ENCODE data around the gene ORAI2. TPM values are rescaled to one million over a fixed set of nuclear protein-coding genes. Genes with fewer than 3 reads are reported as not detected.
"Not testable (repeated sequence)": the region's sequence is repeated elsewhere in the genome, so short reads cannot be mapped to it uniquely, and the experiment has no call there.

ORAI2 gene
- total and polyA plus RNA-seq, 3 experiments from 2014 or later, result 47.7 to 68.9 (median 66.9) TPM

DNA sequence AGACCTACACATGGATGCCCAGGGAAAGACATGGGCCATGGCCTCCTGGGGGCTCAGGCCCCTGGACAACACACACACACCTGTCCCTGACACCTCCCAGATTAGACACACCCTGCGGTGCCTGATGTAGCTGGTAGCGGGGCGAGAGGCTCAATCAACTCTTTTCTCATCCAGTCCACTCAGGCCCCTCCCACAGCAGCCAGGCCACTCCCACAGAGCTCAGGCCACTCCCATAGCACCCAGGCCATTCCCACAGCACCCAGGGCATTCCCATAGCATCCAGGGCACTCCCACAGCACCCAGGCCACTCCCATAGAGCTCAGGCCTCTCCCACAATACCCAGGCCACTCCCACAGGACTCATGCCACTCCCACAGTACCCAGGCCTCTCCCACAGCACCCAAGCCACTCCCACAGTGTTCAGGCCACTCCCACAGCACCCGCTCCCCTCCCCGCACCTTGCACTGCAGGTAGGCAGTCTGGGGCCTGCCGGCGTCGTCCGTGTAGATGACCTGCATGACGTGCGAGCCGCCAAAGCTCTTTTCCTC is 57.2 kb downstream of the ORAI2 start:
- POLR2A ChIA-PET; H3K9me3 Mint-ChIP-seq; H3K36me3 Mint-ChIP-seq; H3K27me3 Mint-ChIP-seq; H3K27ac Mint-ChIP-seq; CTCF ChIA-PET; H3K27me3 ChIP-seq (ENCODE audit: insufficient read depth, low read length, poor library complexity, severe bottlenecking); H3K4me3 Mint-ChIP-seq; H3K4me3 ChIP-seq (ENCODE audit: low read length); H3K4me1 Mint-ChIP-seq; H3K9me3 ChIP-seq (ENCODE audit: low read length); H3K4me1 ChIP-seq (ENCODE audit: insufficient read depth, low read length); H3K36me3 ChIP-seq (ENCODE audit: insufficient read depth, low read length); H3K27ac ChIP-seq (ENCODE audit: low read depth, low read length): not testable (repeated sequence)
- DNase-seq, result peak; percentile 37 to 56 (median 53)

DNA sequence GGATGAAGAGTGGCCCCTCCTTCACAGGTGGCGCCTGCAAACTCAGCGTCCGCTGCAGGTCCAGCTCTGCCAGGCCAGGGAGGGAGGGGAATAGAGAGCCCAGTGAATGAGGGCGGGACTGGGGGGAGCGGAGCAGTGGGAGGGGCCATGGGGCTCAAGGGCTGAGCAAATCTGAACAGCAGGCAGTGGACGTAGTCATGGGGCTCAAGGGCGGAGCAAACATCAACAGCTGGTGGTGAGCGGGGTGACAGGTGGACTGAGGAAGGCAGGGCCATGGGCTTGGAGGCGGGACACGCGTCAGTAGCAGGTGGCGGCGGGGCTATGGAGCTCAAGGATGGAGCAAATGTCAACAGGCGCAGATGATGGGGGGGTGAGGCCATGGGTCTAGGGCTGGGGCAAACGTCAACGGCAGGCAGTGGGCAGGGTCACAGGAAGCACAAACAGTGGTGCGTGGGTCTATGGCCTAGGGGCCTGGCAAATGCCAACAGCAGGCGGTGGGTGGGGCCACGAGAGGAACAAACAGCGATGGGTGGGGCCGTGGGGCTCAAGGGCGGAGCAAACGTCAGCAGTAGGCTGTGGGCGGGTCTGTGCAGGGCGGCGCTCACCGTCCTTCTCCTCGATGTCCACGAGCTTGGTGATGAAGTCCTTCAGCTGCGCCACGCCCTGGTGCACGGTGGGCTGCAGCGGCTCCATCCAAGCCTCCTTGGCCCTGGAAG is 60.0 kb downstream of the ORAI2 start:
- POLR2A ChIA-PET; H3K4me1 Mint-ChIP-seq; H3K4me1 ChIP-seq (ENCODE audit: insufficient read depth, low read length); CTCF ChIA-PET; H3K9me3 ChIP-seq (ENCODE audit: low read length); H3K36me3 ChIP-seq (ENCODE audit: insufficient read depth, low read length); H3K36me3 Mint-ChIP-seq; H3K27me3 ChIP-seq (ENCODE audit: insufficient read depth, low read length, poor library complexity, severe bottlenecking); H3K27ac Mint-ChIP-seq; DNase-seq; H3K27me3 Mint-ChIP-seq; H3K9me3 Mint-ChIP-seq; H3K27ac ChIP-seq (ENCODE audit: low read depth, low read length); H3K4me3 ChIP-seq (ENCODE audit: low read length): not testable (repeated sequence)
- peak overlapping the region in 1 of 7 donors; percentile 29 for H3K4me3 Mint-ChIP-seq

DNA sequence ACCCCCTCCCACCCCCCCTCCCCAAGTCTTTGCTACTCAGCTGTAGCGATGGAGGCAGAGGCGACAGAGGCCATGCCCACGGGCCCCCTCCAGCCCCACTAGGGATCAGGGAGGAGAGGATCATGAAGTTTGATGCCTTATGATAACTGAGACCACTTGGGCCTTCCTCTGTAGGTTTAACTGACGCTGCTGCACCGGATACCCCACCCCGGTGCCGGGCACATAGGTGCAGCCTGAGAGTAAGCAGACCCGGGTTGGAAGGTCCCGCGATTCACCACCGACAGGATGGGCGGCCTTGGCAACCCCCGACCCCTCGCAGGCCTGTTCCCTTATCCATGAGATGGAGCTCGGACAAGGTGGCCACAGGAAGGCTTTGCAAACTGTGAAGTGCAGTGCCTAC is 60.7 kb downstream of the ORAI2 start:
- H3K36me3 ChIP-seq (ENCODE audit: insufficient read depth, low read length); H3K36me3 Mint-ChIP-seq; H3K4me3 ChIP-seq (ENCODE audit: low read length); H3K9me3 ChIP-seq (ENCODE audit: low read length); POLR2A ChIA-PET; H3K4me1 Mint-ChIP-seq; H3K27me3 Mint-ChIP-seq; H3K9me3 Mint-ChIP-seq; H3K27ac ChIP-seq (ENCODE audit: low read depth, low read length); H3K27ac Mint-ChIP-seq; CTCF ChIA-PET; H3K27me3 ChIP-seq (ENCODE audit: insufficient read depth, low read length, poor library complexity, severe bottlenecking); H3K4me1 ChIP-seq (ENCODE audit: insufficient read depth, low read length): not testable (repeated sequence)
- DNase-seq, result peak in 1 of 5 donors; percentile 43
- H3K4me3 Mint-ChIP-seq, result peak overlapping the region in 1 of 7 donors; percentile 29

DNA sequence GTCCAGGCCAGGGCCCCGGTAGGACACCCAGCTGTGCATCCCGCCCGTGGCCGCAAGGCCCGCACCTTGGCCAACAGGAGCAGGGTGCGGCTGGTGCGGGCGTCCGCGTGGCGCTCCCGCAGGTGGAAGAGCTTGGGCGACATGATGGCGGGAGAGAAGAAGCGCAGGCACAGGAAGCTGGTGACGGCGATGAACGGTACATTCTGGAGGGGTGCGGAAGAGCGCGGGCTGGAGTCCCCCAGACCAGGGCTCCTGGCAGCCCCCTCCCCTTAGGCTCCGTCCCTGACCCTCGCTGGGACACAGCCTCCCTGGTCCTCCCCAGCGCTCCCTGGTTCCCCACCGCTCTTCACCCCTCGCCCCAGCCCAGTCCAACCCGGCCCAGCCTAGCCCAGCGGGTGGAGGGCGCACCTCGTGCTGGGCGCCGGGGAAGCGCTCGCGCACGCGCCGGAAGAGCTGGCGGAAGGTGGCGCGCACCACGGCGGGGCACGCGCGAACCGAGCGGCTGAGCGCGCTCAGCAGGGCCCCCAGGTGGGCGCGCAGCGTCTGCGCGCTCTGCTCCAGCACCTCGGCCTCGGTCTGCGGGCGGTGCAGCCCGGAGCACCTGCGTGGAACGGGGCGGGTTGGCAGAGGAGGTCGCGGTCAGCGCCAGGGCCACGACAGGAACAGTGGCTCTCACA is 61.2 kb downstream of the ORAI2 start:
- POLR2A ChIA-PET; H3K4me3 Mint-ChIP-seq; H3K36me3 ChIP-seq (ENCODE audit: insufficient read depth, low read length); H3K4me3 ChIP-seq (ENCODE audit: low read length); H3K27ac Mint-ChIP-seq; H3K9me3 Mint-ChIP-seq; H3K27me3 Mint-ChIP-seq; CTCF ChIA-PET; H3K36me3 Mint-ChIP-seq; H3K27ac ChIP-seq (ENCODE audit: low read depth, low read length); H3K9me3 ChIP-seq (ENCODE audit: low read length); H3K27me3 ChIP-seq (ENCODE audit: insufficient read depth, low read length, poor library complexity, severe bottlenecking); H3K4me1 Mint-ChIP-seq; DNase-seq; H3K4me1 ChIP-seq (ENCODE audit: insufficient read depth, low read length): not testable (repeated sequence)

DNA sequence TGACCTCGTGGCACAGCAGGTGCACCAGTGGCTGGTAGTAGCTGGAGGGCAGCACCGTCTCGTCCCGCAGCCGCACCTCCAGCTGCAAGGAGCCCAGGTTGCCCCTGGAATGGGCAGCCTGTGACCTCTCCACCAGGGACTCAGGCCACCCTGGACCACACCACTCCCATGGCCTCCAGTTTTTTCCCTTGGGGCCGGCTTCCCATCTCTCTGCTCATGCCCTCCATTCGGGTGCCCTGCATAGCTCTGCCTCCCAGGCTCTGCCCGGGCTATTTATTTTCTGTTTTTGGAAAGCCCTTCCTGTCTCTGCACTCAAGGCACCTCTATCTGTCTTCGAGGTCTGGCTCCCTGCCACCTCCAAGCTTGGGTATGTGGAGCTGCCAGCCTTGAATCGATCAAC is 63.5 kb downstream of the ORAI2 start:
- H3K4me1 Mint-ChIP-seq; H3K4me3 ChIP-seq (ENCODE audit: low read length); H3K9me3 Mint-ChIP-seq; H3K27ac ChIP-seq (ENCODE audit: low read depth, low read length); H3K4me1 ChIP-seq (ENCODE audit: insufficient read depth, low read length); H3K4me3 Mint-ChIP-seq; H3K36me3 Mint-ChIP-seq; H3K27ac Mint-ChIP-seq; H3K36me3 ChIP-seq (ENCODE audit: insufficient read depth, low read length); H3K27me3 ChIP-seq (ENCODE audit: insufficient read depth, low read length, poor library complexity, severe bottlenecking); H3K9me3 ChIP-seq (ENCODE audit: low read length); H3K27me3 Mint-ChIP-seq; CTCF ChIA-PET; DNase-seq; POLR2A ChIA-PET: not testable (repeated sequence)

DNA sequence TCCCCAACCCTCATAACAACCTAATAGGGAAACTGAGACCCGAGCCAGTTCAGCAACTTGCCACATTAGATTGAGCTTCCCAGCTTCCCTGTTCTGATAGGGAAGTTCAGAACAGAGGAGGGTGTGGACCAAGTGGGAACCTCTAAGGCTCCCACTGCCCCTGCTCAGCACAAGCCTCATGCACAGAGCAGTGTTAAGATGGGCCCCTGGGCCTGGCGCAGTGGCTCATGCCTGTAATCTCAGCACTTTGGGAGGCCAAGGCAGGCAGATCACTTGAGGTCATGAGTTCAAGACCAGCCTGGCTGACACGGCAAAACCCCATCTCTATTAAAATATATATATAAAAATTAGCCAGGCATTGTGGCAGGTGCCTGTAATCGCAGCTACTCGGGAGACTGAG is 63.9 kb downstream of the ORAI2 start:
- H3K4me1 Mint-ChIP-seq; H3K9me3 Mint-ChIP-seq; H3K27ac Mint-ChIP-seq; H3K4me3 Mint-ChIP-seq; H3K4me1 ChIP-seq (ENCODE audit: insufficient read depth, low read length); POLR2A ChIA-PET; H3K27me3 ChIP-seq (ENCODE audit: insufficient read depth, low read length, poor library complexity, severe bottlenecking); H3K36me3 Mint-ChIP-seq; H3K27ac ChIP-seq (ENCODE audit: low read depth, low read length); DNase-seq; H3K36me3 ChIP-seq (ENCODE audit: insufficient read depth, low read length); CTCF ChIA-PET; H3K4me3 ChIP-seq (ENCODE audit: low read length); H3K27me3 Mint-ChIP-seq; H3K9me3 ChIP-seq (ENCODE audit: low read length): not testable (repeated sequence)

DNA sequence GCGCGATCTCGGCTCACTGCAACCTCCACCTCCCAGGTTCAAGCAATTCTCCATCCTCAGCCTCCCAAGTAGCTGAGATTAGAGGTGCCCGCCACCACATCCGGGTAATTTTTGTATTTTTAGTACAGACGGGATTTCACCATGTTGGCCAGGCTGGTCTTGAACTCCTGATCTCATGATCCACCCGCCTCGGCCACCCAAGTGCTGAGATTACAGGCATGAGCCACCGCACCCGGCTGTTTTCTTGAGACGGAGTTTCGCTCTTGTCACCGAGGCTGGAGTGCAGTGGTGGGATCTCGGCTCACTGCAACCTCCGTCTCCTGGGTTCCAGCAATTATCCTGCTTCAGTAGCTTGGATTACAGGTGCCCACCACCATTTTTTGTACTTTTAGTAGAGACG is 64.9 kb downstream of the ORAI2 start:
- H3K4me1 Mint-ChIP-seq; H3K4me3 Mint-ChIP-seq; H3K27ac Mint-ChIP-seq; H3K4me1 ChIP-seq (ENCODE audit: insufficient read depth, low read length); POLR2A ChIA-PET; H3K9me3 ChIP-seq (ENCODE audit: low read length); H3K36me3 ChIP-seq (ENCODE audit: insufficient read depth, low read length); H3K36me3 Mint-ChIP-seq; H3K27me3 ChIP-seq (ENCODE audit: insufficient read depth, low read length, poor library complexity, severe bottlenecking); CTCF ChIA-PET; DNase-seq; H3K27me3 Mint-ChIP-seq; H3K4me3 ChIP-seq (ENCODE audit: low read length); H3K27ac ChIP-seq (ENCODE audit: low read depth, low read length); H3K9me3 Mint-ChIP-seq: not testable (repeated sequence)

DNA sequence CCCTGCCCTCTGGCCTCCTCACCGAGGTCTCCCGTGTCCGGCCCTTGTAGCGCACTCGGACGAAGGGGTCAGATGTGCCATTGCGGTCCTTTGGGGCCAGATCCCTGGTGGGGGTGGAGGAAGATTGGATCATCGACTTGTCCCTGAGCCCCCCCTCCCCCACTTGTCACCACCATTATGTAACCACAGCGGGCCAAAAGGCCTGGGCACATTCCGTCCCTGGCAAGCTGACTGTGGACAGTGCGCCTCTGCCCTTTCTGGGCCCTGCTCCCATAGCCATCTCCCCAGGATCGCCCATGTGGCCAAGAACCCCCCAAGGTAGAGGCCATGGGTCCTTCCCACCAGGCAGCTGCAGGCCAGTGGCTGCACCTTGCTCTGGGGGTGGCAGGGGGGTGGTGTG is 69.8 kb downstream of the ORAI2 start:
- H3K9me3 ChIP-seq (ENCODE audit: low read length); H3K27me3 Mint-ChIP-seq; H3K36me3 Mint-ChIP-seq; H3K27me3 ChIP-seq (ENCODE audit: insufficient read depth, low read length, poor library complexity, severe bottlenecking); H3K4me3 ChIP-seq (ENCODE audit: low read length); H3K4me3 Mint-ChIP-seq; H3K4me1 ChIP-seq (ENCODE audit: insufficient read depth, low read length); CTCF ChIA-PET; H3K27ac Mint-ChIP-seq; H3K36me3 ChIP-seq (ENCODE audit: insufficient read depth, low read length); POLR2A ChIA-PET; H3K9me3 Mint-ChIP-seq; DNase-seq; H3K4me1 Mint-ChIP-seq; H3K27ac ChIP-seq (ENCODE audit: low read depth, low read length): not testable (repeated sequence)

All from CD8-positive, alpha-beta memory T cell (primary cell).